ENCODE results near the gene SHKBP1. TPM values are rescaled to one million over a fixed set of nuclear protein-coding genes. Genes with fewer than 3 reads are reported as not detected.

The SHKBP1 gene
- total and polyA plus RNA-seq, 2 of the 8 experiments (the other 6 are each of a cell fraction or from before 2014, with no cell fraction given): 74.6 to 98.8 TPM

DNA sequence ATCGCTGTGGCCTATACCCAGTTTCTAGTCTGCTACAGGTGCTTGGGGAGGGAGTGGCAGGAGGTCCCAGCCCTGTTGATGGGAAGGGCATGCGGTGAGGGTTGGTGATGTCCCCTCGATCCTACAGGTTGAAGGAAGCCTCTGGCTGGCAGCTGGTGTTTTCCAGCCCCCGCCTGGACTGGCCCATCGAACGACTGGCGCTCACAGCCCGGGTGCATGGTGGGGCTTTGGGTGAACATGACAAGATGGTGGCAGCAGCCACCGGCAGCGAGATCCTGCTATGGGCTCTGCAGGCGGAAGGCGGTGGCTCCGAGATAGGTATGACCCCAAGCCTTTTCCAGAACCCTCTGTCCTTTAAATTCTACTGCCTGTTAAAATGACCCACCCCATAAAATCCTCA is 3.9 kb downstream of the SHKBP1 start:
- Histone ChIP-seq H3K9me3 (ENCODE audit: insufficient read depth in 2 of 2, low read depth in 1 of 2, low read length in 1 of 2) (no peaks in the 10 kb centered on the region), H2AK5ac (ENCODE audit: low read depth, low read length) (no peak overlapping the region), H4K8ac (ENCODE audit: extremely low read depth, insufficient read depth, low read length) (no peak overlapping the region), H2AFZ (ENCODE audit: low read length) (no peak overlapping the region), H2BK12ac (ENCODE audit: low read depth, low read length) (no peak overlapping the region), H3K9ac (replicated peaks in 1 of 4; ENCODE audit: extremely low read depth in 1 of 4, low read depth in 3 of 4, low read length in 3 of 4) (no peak overlapping the region), H3K27ac (ENCODE audit: low read depth, low read length) (no peak overlapping the region), H3K56ac (replicated peaks; ENCODE audit: insufficient read length, low read depth, low read length) (no peak overlapping the region), H4K91ac (replicated peaks; ENCODE audit: insufficient read length, low read length) (no peak overlapping the region), H3K23me2 (ENCODE audit: low read depth, low read length) (peaks cover 11% of the 10 kb centered on the region; the same call in 1 of the 2 replicates), H2BK5ac (ENCODE audit: low read depth, low read length) (no peak overlapping the region), H4K20me1 (replicated peaks in 1 of 2; ENCODE audit: control insufficient read depth in 1 of 2, insufficient read depth in 2 of 2, low read length in 2 of 2) (no peaks in the 10 kb centered on the region), H2BK120ac (replicated peaks; ENCODE audit: low read depth, low read length) (no peak overlapping the region), H3K79me1 (ENCODE audit: low read depth, low read length) (no peaks in the 10 kb centered on the region), H3K14ac (ENCODE audit: insufficient read length) (no peak overlapping the region), H3K79me2 (ENCODE audit: control insufficient read depth in 1 of 2, insufficient read depth in 2 of 2, low read length in 2 of 2) (no peaks in the 10 kb centered on the region), H3K4me1 (replicated peaks in 1 of 4; ENCODE audit: control insufficient read depth in 3 of 4, insufficient read depth in 4 of 4, low read length in 3 of 4) (peaks cover 0 to 4% (median 2%) of the 10 kb centered on the region in 4 experiments; a peak in 4 of 7 replicates), H4K5ac (ENCODE audit: insufficient read length, low read depth, low read length) (no peak overlapping the region), H3K18ac (ENCODE audit: extremely low read depth, low read length) (no peak overlapping the region), H2BK20ac (ENCODE audit: low read length) (no peak overlapping the region), H3K27me3 (replicated peaks in 1 of 4; ENCODE audit: control insufficient read depth in 3 of 4, extremely low read depth in 1 of 4, insufficient read depth in 3 of 4, low read length in 3 of 4) (no peaks in the 10 kb centered on the region), H3K4me3 (ENCODE audit: extremely low read depth in 1 of 4, insufficient read depth in 2 of 4, low read depth in 3 of 4, low read length in 4 of 4) (no peak overlapping the region), H2BK15ac (ENCODE audit: low read length) (no peak overlapping the region), H3K23ac (ENCODE audit: insufficient read length) (no peak overlapping the region), H3K4me2 (ENCODE audit: insufficient read depth in 1 of 2, low read depth in 2 of 2, low read length in 2 of 2) (no peak overlapping the region), H3K36me3 (ENCODE audit: control insufficient read depth in 2 of 4, insufficient read depth in 4 of 4, low read length in 3 of 4) (peaks cover 2 to 32% (median 17%) of the 10 kb centered on the region in 4 experiments; a peak in 7 of 8 replicates), H3K4ac (replicated peaks; ENCODE audit: insufficient read length, low read depth, low read length) (no peak overlapping the region)
- FAIRE-seq (no peak), DNase-seq (ENCODE audit: low read depth in 1 of 2, low spot score in 2 of 2) (no peak)
- ChIA-PET CTCF (ENCODE audit: partially characterized antibody) (interaction anchor here (0.7 to 3.1 kb wide), 3 partner anchors 54 to 242 kb away, joined by 3 to 12 read pairs (median 4); no protein-coding TSS in a partner anchor), POLR2A (ENCODE audit: partially characterized antibody) (interaction anchor here (0.5 to 1.7 kb wide), 2 partner anchors 11 to 13 kb away, joined by 3 to 5 read pairs; no protein-coding TSS in a partner anchor)
- WGBS, 2 experiments (ENCODE audit: extremely low coverage in 1 of 2, insufficient coverage in 1 of 2, insufficient read length in 1 of 2, insufficient replicate concordance in 2 of 2, low coverage in 1 of 2, low lambda C conversion rate in 2 of 2, missing lambda C conversion rate in 1 of 2): 92% methylated on average over 13 of the region's 13 CpGs; no CpG with 5 or more reads in 1 of the 2 experiments
- TF ChIP-seq ASH2L (IDR thresholded peaks at IDR 0.05; ENCODE audit: low read length): no peak
- TF ChIP-seq, protein P1, sequence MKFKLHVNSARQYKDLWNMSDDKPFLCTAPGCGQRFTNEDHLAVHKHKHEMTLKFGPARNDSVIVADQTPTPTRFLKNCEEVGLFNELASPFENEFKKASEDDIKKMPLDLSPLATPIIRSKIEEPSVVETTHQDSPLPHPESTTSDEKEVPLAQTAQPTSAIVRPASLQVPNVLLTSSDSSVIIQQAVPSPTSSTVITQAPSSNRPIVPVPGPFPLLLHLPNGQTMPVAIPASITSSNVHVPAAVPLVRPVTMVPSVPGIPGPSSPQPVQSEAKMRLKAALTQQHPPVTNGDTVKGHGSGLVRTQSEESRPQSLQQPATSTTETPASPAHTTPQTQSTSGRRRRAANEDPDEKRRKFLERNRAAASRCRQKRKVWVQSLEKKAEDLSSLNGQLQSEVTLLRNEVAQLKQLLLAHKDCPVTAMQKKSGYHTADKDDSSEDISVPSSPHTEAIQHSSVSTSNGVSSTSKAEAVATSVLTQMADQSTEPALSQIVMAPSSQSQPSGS (IDR thresholded peaks at IDR 0.05; ENCODE audit: low read length): no peak
- no peak for TF ChIP-seq NRF1 (IDR thresholded peaks at IDR 0.05; ENCODE audit: low read depth, low read length)
- no peak for TF ChIP-seq MAFK (IDR thresholded peaks at IDR 0.05; ENCODE audit: low read depth, low read length)
- no peak for TF ChIP-seq BACH1 (IDR thresholded peaks at IDR 0.05; ENCODE audit: low read length)
- no peak for TF ChIP-seq POU5F1 (IDR thresholded peaks at IDR 0.05; ENCODE audit: low read depth, low read length)
- TF ChIP-seq KDM4A (IDR thresholded peaks at IDR 0.05; ENCODE audit: low read depth, low read length, severe bottlenecking): no peak
- no peak for TF ChIP-seq POLR2A (IDR thresholded peaks at IDR 0.05; ENCODE audit: control extremely low read depth in 1 of 2, low read depth in 2 of 2, low read length in 2 of 2)
- no peak for TF ChIP-seq CHD1 (IDR thresholded peaks at IDR 0.05; ENCODE audit: low read depth, low read length)
- no peak for TF ChIP-seq HDAC2 (IDR thresholded peaks at IDR 0.05; ENCODE audit: borderline replicate concordance in 1 of 2, low read depth in 2 of 2, low read length in 2 of 2)
